Endodermal cell (in vitro differentiated cells): Measurements from ENCODE around the gene TAP1. TPM values are rescaled to one million over a fixed set of nuclear protein-coding genes. Genes with fewer than 3 reads are reported as not detected.

Experiments
- DNase-seq: peaks from one replicate; pipeline ENCODE4 v3.0.0-alpha.2; 2017
- H3K27ac ChIP-seq: 2 replicates; pipeline ENCODE4 v1.5.1; 2013; ENCODE audit warnings: mild to moderate bottlenecking, low read depth, low read length, moderate library complexity
- H3K27me3 ChIP-seq: 2 replicates; pipeline ENCODE4 v1.6.1; 2013; ENCODE audit warnings: mild to moderate bottlenecking, low read length, moderate library complexity; ENCODE audit not compliant: insufficient read depth, control insufficient read depth, poor library complexity, severe bottlenecking
- H3K36me3 ChIP-seq: 2 replicates; pipeline ENCODE4 v1.7.0; 2013; ENCODE audit warnings: mild to moderate bottlenecking, low read length, moderate library complexity; ENCODE audit not compliant: control insufficient read depth, insufficient read depth
- H3K4me1 ChIP-seq: one replicate; pipeline ENCODE4 v1.7.0; 2013; ENCODE audit warnings: low read length; ENCODE audit not compliant: control insufficient read depth, insufficient read depth
- H3K4me3 ChIP-seq: 2 replicates; pipeline ENCODE4 v1.5.1; 2013; ENCODE audit warnings: mild to moderate bottlenecking, low read length, moderate library complexity
- H3K9ac ChIP-seq: 2 replicates; pipeline ENCODE4 v1.6.1; 2013; ENCODE audit warnings: mild to moderate bottlenecking, low read length, moderate library complexity; ENCODE audit not compliant: poor library complexity, severe bottlenecking; ENCODE audit errors: extremely low read depth
- H3K9me3 ChIP-seq: 2 replicates; pipeline ENCODE4 v1.6.1; 2013; ENCODE audit warnings: mild to moderate bottlenecking, low read length, moderate library complexity; ENCODE audit not compliant: control insufficient read depth
- H3K27ac Mint-ChIP-seq: 2 replicates; pipeline ENCODE4 v1.8.0; 2020; ENCODE audit warnings: mixed read lengths
- H3K27me3 Mint-ChIP-seq: 2 replicates; pipeline ENCODE4 v1.8.0; 2021; ENCODE audit warnings: mild to moderate bottlenecking, mixed read lengths; ENCODE audit not compliant: insufficient read depth
- H3K36me3 Mint-ChIP-seq: 2 replicates; pipeline ENCODE4 v1.8.0; 2020; ENCODE audit warnings: low read depth, mixed read lengths
- H3K4me1 Mint-ChIP-seq: 2 replicates; pipeline ENCODE4 v1.8.0; 2020; ENCODE audit warnings: mixed read lengths
- H3K4me3 Mint-ChIP-seq: 2 replicates; pipeline ENCODE4 v1.8.0; 2020; ENCODE audit warnings: mild to moderate bottlenecking, moderate library complexity, mixed read lengths
- H3K9me3 Mint-ChIP-seq: 2 replicates; pipeline ENCODE4 v1.8.0; 2020; ENCODE audit warnings: mild to moderate bottlenecking, mixed read lengths
- CTCF ChIP-seq: fragments of 200-600 bp; sonication (generic); conservative IDR thresholded peaks from 2 replicates; pipeline ENCODE4 v1.5.0; 2021; ENCODE audit warnings: antibody characterized with exemption, mild to moderate bottlenecking
- WGBS, 2 experiments: methylation state at CpG; one replicate each; pipeline versions ENCODE4 v1.1.5 to v1.1.7; 2013; ENCODE audit warnings: missing lambda C conversion rate in 2 of 2, mixed read lengths in 1 of 2; ENCODE audit not compliant: insufficient coverage in 1 of 2, insufficient read length in 1 of 2; 5-methylcytosine and 5-hydroxymethylcytosine counted together
- total RNA-seq, 2 donors: library from RNA; stranded (reverse); fragmentation: NEBNext Ultra II Directional in 1 of 2; extraction: Animal tissue kit (Norgen Biotek cat#: 25700) in 1 of 2; gene quantifications; 2 replicates in 1 of 2; 3 replicates in 1 of 2; pipeline ENCODE4 v1.2.1, GENCODE V29; 2021

Gene TAP1
- total RNA-seq, 2 donors from 2014 or later: 2.0 to 2.6 TPM

GRCh38 chr6:32845384-32845884 lies 8.1 kb downstream of the TAP1 start:
- peaks cover 87% of the 10 kb centered on the region for H3K27me3 Mint-ChIP-seq
- TF ChIP-seq CTCF: no peak
- no peaks in the 10 kb centered on the region for H3K9me3 Mint-ChIP-seq
- no peak overlapping the region for H3K27ac Mint-ChIP-seq
- Histone ChIP-seq H3K27ac (no peak overlapping the region), H3K4me1 (peaks cover 4% of the 10 kb centered on the region), H3K4me3 (no peak overlapping the region), H3K9me3 (no peaks in the 10 kb centered on the region), H3K9ac (no peak overlapping the region), H3K27me3 (peaks cover 98% of the 10 kb centered on the region), H3K36me3 (no peaks in the 10 kb centered on the region)
- H3K36me3 Mint-ChIP-seq: no peaks in the 10 kb centered on the region
- WGBS, 2 experiments: 91 to 98% methylated on average over 6 to 10 of the region's 10 CpGs
- no peak overlapping the region for H3K4me3 Mint-ChIP-seq
- peaks cover 7% of the 10 kb centered on the region for H3K4me1 Mint-ChIP-seq
- no peak for DNase-seq

- Mint-ChIP-seq H3K27ac (no peak overlapping the region), H3K4me3 (peak overlapping the region; percentile 68), H3K9me3 (no peaks in the 10 kb centered on the region), H3K27me3 (peaks cover 87% of the 10 kb centered on the region), H3K4me1 (peaks cover 7% of the 10 kb centered on the region), H3K36me3 (no peaks in the 10 kb centered on the region)
- Histone ChIP-seq H3K27me3 (peaks cover 98% of the 10 kb centered on the region), H3K36me3 (no peaks in the 10 kb centered on the region), H3K4me3 (peak overlapping the region; percentile 76), H3K27ac (no peak overlapping the region), H3K9me3 (no peaks in the 10 kb centered on the region), H3K9ac (no peak overlapping the region), H3K4me1 (peaks cover 4% of the 10 kb centered on the region)
- TF ChIP-seq CTCF: no peak
- WGBS, 2 experiments: 23 to 32% methylated on average over 9 to 19 of the region's 19 CpGs
- no peak for DNase-seq
Observed at GRCh38 chr6:32844839-32845383, 8.6 kb downstream of the TAP1 start.

GRCh38 chr6:32843979-32844838 lies 9.3 kb downstream of the TAP1 start, which contains the start of gene PSMB8:
Gene PSMB8 (minus strand): TSS chr6:32844047. CDS start chr6:32843996, 51 bp downstream.
- TF ChIP-seq CTCF: peak; percentile 57
- WGBS, 2 experiments: 1 to 2% methylated on average over 17 to 40 of the region's 40 CpGs
- Mint-ChIP-seq H3K27me3 (peaks cover 89% of the 10 kb centered on the region), H3K4me1 (peaks cover 7% of the 10 kb centered on the region), H3K9me3 (no peaks in the 10 kb centered on the region), H3K36me3 (no peaks in the 10 kb centered on the region), H3K27ac (no peak within 1 kb of the TSS), H3K4me3 (peak within 1 kb of the TSS; percentile 68)
- H3K9me3 ChIP-seq: no peaks in the 10 kb centered on the region
- H3K4me1 ChIP-seq: peaks cover 4% of the 10 kb centered on the region
- H3K9ac ChIP-seq: no peak within 1 kb of the TSS
- DNase-seq: peak; percentile 98
- peaks cover 100% of the 10 kb centered on the region for H3K27me3 ChIP-seq
- H3K36me3 ChIP-seq: no peaks in the 10 kb centered on the region
- peak within 1 kb of the TSS; percentile 76 for H3K4me3 ChIP-seq
- H3K27ac ChIP-seq: no peak within 1 kb of the TSS
